Testis (tissue), 2 donors: Measurements from ENCODE around the gene KARS1.

Source experiments
- CTCF ChIP-seq, 3 experiments: fragments of 450-650 bp in 2 of 3; fragments of 200-600 bp in 1 of 3; sonication (generic) in 1 of 3; IDR thresholded peaks; one replicate each; pipeline ENCODE4 v1.5.1; 2016 to 2019; ENCODE audit warnings: antibody characterized with exemption in 3 of 3, mild to moderate bottlenecking in 2 of 3, moderate library complexity in 1 of 3
- POLR2A ChIP-seq: fragments of 450-650 bp; IDR thresholded peaks from one replicate; pipeline ENCODE4 v1.6.1; 2017; ENCODE audit warnings: antibody characterized with exemption, mild to moderate bottlenecking, moderate library complexity

- TF ChIP-seq CTCF (IDR thresholded peaks at IDR 0.05) (no peak), POLR2A (no peak)
Observed at GRCh38 chr16:75658175-75658574, 10.7 kb upstream of the KARS1 start.
